Measurements from ENCODE around the gene NLRP6. TPM values are rescaled to one million over a fixed set of nuclear protein-coding genes. Genes with fewer than 3 reads are reported as not detected.

NLRP6 gene
- total RNA-seq, 4 donors from 2014 or later: 0.19 to 1.9 (median 0.66) TPM; not detected in 1

DNA sequence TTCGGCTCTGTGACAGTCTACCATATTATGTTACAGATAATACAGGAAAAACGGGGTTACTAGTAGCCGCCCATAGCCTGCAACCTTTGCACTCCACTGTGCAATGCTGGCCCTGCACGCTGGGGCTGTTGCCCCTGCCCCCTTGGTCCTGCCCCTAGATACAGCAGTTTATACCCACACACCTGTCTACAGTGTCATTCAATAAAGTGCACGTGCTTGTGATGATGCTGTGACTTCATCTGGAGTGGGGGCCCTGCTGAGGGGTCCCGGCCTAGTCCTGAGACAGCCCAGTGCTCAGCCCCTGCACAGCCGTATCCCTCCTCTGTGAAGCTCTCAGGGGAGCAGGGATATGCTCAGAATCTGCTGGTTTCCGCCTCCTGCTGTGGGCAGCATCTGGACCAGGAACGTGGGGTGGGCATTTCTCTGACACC lies 36.9 kb downstream of the NLRP6 start:
- no peak for TF ChIP-seq CTCF (IDR thresholded peaks at IDR 0.05; ENCODE audit: low read depth)

DNA sequence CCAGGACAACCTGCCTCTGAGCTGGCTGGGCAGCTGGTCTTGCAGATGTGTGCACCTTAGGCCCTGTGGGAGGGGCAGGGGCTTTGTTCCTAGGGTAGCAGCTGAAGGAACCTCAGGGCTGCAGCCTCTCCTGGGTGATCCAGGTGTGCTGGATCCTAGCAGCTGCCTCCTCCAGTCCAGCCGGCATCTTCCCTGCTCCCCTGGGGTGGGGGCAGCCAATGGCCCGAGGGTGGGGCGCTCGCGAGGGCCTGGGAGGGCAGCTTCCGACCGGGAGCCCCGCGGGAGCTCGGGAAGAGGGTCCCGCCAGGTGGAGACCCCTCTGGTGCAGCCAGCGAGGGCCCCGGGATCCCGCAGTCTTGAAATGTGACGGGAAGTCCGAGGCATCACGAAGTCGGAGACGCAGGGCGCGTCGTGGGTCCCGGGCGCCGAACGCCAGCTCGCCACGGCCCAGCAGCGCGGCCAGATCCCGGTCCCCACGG lies 37.3 kb downstream of the NLRP6 start:
- no peak for TF ChIP-seq CTCF (IDR thresholded peaks at IDR 0.05; ENCODE audit: low read depth)

- no peak for TF ChIP-seq CTCF (IDR thresholded peaks at IDR 0.05; ENCODE audit: low read depth)
Observed at GRCh38 chr11:316031-316701, 38.0 kb downstream of the NLRP6 start.

GRCh38 chr11:316891-317301 lies 38.7 kb downstream of the NLRP6 start:
- no peak for TF ChIP-seq CTCF (IDR thresholded peaks at IDR 0.05; ENCODE audit: low read depth)

DNA sequence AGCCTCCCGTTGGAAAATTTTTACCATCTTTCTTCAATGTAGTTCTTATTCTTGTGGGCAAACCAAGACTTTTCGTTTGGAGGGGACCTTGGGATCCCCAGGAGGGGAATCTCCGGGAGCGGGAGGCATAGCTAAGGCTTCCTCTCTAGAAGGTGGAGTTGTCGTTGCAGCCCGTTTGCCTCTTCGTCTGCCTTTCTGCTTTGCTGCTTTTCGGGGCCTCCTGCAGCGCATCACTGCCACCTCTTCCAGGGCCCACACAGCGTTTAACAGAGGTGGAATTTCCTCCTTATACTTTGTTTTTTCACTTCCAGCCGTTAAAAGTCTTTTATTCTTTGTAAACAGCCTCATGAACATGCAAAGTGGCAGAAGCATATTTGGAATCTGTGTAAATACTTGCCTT lies 45.9 kb downstream of the NLRP6 start:
- TF ChIP-seq CTCF (IDR thresholded peaks at IDR 0.05; ENCODE audit: low read depth): no peak

DNA sequence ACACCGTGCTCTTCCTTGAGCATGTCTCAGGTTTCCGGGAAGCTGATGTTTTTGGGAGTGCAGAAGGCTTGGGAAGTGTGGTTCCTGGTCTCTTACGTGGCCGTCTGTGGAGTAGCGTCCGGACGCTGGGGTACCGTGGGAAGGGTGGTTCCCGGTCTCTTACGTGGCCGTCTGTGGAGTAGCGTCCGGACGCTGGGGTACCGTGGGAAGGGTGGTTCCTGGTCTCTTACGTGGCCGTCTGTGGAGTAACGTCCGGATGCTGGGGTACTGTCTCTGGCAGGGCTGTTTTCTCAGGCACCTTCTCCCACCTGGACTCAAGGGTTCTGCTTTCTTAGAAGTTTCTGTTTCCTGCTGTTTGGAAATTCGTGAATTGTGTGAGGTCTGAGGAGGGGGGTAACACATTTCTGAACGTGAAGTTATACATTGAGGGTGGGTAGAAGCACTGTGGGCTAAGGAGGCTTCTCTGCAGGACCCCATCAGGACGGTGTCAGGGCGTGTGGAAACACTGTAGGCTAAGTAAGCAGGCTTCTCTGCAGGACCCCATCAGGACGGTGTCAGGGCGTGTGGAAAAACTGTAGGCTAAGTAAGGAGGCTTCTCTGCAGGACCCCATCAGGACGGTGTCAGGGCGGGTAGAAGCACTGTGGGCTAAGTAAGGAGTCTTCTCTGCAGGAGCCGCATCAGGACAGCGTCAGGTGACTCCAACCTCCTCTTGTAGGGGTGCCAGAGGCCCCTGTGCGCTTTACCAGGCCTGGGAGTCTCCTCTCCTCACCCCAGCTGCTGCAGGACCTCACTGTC lies 47.8 kb downstream of the NLRP6 start:
- TF ChIP-seq CTCF (IDR thresholded peaks at IDR 0.05; ENCODE audit: low read depth): no peak

DNA sequence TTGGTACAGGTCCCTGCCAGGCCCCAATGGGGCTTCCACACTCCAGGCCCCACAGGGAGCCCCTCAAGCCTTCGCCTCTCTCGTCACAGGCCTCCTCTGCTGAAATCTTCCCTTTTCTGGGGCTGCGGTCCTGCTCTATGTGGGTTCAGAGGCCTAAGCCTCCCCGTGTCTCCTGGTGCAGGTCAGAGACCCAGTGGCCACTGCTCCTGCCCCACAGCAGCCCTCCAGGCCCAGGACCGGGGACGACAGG lies 48.3 kb downstream of the NLRP6 start:
- TF ChIP-seq CTCF (IDR thresholded peaks at IDR 0.05; ENCODE audit: low read depth): no peak
